HG02588 (cell line): Measurements from ENCODE around the gene MAP4.

Experiments
- ATAC-seq: cut with Tn5 transposase; IDR thresholded peaks from one replicate; pipeline ENCODE4 v1.9.1; 2021; ENCODE audit warnings: mild to moderate bottlenecking, moderate library complexity; ENCODE audit not compliant: unreplicated experiment

The MAP4 gene

DNA sequence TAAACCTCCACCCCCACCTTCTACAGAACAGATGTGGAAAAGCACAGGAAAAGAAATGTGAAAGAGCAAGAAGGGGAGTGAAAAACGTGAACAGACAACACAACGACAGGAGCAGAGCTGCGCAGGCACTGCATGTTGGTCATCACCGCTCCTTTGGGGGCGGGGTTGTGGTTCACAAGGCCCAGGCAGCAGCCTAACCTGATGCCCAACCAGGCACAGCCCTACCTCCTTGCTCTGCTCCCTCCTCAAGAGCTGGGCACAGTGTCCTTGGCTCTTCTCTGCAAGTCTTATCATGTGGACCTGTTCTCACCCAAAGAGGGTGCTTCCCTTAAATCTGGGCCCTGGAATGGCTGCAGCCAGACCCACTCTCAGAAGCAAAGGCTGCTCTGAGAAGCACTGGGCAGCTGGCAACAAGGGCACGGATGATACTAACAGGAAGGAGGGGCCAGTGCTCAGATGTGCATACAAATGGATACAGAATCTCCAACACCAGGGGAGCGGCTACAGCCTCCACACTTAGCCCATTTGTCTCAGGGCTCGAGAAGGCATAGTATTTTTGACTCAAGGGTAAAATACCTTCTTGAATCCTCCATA, 148.7 kb downstream of the MAP4 start:
- no peak for ATAC-seq

DNA sequence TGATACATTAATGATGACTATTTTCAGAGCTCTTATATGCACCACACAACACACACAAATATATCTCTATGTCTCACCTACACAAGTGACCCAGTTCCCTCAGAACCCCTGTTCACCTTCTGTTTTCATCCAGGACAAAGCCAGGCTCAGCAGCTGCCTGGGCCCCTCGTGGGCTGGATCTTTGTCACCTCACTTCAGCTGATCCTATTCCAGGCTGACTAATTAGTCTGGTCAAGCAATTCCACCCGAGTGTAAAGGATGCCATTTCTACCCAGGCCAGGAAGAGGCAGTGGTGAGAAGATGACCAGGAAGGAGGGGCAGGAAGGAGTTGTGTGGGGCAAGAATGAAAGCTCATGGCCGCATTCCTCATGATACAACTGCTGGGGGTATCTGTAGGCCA, 151.0 kb downstream of the MAP4 start:
- no peak for ATAC-seq

DNA sequence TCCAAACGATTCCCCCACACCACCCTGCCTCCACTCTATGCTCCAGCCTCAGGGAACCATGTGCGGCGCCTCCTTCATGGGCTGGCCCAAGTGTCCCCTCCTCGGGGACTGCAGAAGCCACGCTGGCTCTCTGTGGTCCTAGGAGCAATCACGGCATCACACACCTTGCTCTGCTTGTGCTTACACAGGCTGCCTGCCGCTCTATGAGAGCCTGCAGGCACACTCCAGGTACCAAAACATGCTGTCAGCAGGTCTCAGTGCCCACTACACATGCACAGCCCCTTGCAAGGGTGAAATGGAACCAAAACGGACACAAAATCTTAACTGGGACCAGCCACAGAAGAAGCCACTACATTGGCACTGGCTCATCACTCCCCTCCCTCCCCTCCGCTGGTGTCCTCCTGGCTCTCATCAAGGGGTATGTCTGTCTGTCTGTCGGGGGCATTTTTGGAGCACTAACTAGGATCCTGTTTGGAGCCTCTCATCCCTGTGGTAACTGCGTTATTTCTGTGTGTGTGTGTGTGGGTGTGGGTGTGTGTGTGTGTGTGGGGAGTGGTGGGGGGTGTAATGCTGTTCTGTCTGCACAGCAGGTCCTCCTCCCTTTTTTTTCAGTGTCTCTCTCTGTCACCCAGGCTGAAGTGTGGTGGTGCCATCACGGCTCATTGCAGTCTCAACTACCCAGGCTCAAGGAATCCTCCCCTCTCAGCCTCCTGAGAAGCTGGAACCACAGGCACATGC, 152.7 kb downstream of the MAP4 start:
- ATAC-seq: no peak

DNA sequence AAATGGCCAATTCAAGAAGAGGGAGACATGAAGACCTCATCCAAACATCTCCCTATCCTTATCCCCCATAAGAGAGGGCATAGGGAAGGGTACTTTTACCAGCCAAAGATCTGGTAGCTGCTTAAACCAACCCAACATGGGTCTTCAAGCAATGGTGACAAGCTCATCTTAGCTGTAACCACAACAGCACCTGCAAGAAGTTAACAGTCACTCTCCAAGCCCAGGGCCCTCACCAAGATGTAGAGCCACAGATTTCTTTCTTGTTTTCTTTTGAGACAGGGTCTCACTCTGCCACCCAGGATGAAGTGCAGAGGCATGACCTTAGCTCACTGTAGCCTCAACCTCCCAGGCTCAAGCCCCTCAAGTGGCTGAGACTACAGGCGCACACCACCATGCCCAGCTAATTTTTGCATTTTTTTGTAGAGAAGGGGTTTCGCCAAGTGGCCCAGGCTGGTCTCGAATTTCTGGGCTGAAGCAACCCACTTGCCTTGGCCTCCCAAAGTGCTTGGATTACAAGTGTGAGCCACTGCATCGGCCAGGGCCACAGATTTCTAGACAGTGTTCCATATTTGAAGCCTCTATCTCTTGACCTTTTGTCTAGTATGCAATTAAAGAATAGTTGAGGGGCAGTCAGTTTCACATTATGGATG, 156.1 kb downstream of the MAP4 start:
- no peak for ATAC-seq

DNA sequence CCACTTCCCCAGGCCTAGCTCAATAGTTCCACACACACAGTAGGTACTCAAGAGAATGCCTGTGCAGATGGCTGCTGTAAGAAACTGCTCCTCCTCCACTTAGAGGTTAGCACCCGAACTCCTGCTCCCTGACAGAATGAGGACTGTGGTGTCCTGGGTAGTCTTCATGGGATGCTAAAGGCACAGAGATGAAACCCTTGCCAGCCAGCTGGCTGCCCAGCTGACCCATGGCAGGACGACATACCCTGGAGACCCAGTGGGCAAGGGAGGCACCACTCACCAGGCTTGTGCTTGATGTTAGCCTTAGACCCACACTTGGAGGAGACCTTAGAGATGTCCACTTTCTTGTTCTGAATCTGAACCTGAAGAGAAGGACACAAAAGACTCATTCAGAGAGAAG, 159.1 kb downstream of the MAP4 start:
- ATAC-seq: no peak

DNA sequence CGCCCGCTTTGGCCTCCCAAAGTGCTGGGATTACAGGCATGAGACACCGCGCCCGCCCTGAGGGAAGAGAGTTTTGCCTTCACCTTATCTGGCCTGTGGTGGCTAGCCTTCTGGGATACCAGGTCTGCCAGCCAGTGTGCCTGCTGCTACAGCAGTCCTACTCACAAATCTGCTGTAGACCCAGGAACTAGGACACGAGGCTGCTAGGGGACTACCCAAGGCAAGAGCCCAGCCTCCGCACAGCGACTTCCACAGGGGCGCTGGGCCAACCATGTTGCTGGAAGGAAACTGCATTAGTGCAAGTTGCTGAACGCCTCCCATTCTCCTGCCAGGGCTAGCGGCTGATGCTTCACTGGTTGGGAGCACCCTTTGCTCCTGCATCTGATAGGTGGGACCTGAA, 159.5 kb downstream of the MAP4 start:
- ATAC-seq: no peak

DNA sequence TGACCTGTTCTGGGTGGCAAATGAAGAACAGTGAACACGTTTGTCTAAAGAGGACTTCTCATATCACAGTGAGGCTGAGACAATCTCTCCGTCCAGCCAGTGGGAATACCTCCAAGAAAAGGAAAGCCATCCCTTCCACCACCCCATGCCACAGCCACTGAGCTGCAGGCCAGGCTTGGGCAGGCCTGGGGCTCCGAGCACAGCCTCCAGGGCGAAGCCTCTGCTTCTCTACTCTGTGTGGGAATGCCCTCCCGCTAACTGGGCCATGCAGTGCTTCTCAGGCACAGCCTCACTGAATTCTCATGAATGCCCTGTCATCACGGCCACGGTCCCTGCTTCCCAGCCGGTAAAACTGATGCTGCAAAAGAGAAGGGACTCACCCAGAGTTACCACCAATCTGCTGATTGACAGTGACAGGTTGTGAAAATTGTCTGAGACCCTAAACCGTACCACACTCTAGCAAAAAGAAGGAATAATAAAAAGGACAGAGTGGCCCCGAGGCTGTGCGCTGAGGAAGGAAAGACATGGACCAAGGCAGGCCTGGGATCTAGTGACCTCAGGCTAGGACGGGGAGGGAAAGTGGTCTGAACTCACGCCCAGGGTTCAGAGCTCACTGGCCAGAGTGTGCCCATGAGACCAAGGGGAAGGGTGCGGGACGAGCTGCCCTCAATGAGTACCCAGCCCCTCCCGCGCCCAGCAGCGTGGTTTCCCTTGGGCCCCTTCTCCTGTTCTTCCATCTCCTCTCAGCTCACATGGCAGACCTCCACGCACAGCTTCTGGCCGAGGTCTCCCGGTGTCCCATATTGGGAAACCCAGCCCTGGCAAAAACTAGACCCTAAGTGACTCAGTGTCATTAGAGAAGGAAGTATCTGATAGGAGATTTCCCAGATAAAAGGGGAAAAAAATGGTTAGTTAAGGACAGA, 160.5 kb downstream of the MAP4 start:
- no peak for ATAC-seq

DNA sequence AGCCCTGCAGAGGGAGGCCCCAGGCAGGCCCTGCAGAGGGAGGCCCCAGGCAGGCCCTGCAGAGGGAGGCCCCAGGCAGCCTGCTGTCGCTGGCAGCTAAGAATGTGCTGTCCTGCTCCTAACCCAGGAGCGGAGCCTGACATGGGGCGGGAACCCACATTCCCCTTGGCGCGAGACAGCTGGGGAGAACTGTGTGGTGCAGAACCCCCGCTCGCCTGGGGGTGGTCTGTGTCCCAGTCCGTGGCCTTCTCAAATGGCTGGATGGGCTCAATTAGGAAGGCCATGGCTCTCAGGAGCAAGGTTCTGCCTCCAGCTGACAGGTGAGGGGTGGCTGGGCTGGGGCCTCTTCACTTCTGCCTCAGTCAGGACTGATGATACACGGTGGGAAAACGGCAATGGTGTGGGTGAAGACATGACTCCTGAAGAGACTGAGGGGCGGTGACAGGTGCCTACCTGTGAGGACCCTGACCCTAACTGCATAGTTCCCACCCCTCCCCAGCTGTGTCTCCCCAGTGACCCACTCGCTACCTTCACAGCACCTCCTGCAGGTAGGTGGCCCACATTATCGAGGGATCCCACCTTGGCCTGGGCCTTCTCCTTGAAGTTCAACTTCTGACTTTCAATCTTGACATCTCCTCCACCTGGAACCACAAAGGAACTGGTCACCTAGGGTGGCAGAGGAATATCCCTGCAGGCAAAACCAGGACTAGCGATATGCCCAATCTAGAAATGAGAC, 161.3 kb downstream of the MAP4 start:
- ATAC-seq: no peak

DNA sequence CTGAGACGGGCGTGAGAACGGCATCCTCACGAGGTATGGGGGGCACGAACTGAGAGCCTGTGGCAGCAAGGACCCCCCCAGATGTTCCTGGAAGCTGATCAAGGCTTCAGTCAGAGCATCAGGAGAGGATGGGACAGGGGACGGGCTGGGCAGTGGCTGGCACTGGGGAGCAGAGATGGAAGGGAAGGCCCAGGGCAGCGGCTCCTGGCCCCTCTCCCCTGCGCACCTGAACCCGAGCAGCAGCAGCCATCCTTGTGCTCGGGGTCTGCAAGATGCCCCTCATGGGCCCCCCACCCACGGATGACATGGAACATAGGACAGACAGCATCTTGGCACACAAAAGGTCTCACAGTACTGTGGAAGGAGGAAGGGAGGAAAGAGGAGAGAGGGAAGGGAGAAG, 161.9 kb downstream of the MAP4 start:
- no peak for ATAC-seq

DNA sequence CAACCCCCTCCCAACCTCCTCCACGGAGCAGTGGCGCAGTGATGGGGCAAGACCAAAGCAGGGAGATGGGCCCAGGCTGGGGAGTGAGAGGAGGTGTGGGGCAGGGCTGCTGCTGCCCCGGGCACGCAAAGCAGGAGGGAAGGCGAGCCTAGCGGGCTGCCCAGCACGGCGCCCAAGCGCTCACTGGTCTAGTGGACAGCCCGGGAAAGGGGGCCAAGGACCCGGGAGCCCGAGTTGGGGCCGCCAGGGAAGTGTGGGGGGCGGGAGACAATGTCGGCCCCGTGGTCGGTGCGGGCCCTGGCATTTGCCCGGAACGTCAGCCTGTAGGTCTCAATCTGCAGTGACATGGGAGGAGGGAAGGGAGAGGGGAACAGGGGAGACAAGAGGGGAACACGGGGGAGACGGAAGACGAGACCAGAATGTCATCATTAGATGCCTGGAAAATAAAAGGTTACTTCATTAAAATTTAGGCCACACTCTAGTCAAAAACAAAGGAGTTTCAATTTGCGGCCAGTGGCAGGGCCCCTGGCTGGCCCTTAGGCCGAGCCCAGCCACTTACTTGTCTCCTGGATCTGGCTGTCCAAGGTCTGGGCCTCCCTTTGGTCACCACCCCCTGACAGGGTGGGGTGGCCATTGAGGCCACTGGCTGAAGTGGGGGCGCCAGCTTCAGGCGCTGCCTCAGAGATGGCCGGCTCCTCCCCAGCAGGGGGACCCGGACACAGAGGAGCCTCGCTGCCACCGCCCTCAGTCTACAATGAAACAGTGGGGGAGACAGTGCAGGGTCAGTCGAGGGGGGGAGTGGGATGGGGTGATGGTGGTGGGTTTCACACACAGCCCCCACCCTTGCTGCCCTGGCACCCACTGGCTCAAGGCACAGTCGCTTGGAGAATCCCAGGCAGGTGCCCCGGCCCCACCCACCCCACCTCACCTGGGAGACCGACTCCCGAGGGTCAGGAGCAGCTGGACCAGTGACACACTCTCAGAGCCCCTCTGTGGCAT, 163.3 kb downstream of the MAP4 start:
- ATAC-seq: no peak

DNA sequence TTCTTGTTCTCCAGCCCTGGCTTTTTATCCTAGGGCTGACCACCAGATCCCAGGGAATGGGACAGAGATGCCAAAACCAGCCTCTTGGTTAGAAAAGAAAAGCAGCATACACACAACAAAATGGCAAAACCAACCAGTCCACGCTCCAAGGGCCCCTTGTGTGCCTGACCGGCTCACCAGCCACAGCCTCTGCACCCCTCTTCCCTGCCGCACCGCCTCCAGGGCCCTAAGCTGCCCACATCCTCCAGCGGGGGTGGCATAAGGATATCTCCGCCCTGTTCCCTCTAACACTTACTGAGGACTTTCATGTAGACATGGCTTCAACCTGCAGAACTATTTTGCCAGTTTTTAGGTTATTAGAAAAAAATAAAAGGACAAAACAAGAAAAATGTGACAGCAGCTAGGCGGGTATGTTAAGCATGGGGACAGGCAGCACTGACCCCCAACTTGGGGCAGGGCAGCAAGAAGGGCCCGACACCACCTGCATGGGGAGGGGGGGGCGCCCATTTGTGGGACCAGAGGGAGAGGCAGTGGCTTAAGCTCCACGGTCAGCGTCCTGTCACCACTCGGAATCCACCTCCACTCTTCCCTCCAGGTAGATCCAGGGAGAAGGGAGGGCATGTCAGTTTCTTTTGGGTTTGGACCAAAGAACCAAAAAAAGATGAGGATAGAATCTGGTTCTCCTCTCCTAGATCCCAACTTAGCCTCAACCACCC, 164.2 kb downstream of the MAP4 start:
- no peak for ATAC-seq

DNA sequence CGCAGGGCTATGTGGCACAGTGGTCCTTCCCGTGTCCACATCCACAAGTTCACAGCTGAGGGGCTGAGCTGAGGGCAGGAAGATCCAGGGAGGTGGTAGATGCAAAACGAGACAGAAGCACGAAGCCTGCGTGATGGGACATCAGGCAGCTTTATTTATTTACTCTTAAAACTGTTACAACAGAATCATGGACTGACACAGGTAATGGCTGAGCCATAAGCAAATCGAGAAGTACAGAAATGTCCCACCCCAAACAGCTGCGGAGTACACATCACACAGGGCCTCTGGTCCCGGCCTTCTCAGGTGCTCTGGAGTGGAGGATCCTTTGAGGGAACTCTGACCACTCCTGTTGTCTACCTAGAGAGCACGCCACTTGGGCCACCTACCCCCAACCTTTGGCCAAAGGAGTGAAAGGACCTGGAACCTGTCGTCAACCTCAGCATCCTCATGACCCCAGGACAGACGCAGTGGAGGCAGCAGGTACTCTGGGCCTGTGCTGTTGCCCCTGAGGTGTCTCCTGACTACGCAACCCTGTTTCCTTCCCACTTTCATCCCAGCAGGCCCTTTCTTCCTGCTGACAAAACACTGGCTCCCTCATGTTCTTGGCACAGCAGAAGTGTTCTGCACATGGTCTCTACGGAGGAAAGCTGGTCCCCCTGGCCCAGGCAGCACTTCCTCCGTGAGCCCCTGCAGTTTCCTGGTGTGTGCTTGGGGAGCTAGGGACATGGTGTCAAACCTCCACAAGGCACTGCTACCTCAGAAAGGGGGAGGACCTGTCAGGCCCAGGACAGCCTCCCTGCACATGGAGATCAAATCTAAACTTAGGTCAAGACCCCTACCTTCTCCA, 165.4 kb downstream of the MAP4 start:
- ATAC-seq: no peak

DNA sequence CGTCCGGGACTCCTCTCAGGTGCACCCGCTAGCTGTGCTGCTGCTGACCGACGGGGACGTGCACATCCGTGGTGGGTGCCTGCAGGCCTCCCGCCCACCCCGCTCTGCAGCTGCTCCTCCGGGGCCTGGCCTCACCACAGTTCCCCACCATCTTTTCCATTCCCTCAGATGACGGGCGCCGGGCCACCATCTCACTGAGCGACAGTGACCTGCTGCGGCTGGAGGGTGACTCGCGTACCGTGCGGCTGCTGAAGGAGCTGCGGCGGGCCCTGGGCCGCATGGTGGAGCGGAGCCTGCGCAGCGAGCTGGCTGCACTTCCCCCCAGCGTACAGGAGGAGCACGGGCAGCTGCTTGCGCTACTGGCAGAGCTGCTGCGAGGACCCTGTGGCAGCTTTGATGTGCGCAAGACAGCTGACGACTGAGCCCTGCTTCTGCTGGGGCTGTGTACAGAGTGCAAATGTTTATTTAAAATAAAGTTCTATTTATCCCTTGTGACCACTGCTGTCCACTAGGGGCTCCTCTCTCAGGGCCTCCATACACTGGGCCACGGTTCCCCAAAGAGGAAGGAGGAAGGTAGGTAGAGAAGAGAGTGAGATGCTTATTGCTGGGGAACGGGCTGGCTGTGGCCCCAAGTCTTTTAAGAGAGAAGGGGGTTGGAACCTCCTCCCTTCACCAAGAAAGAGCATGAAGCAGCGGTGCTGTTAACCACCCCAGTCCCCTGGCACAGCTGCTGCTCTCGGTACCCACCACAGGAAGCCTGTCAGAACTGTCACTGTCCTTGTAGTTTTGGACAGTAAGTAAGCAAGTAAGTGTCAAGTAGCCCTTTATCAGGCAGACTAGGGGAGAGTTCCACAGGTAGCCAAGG, 166.3 kb downstream of the MAP4 start:
- no peak for ATAC-seq

DNA sequence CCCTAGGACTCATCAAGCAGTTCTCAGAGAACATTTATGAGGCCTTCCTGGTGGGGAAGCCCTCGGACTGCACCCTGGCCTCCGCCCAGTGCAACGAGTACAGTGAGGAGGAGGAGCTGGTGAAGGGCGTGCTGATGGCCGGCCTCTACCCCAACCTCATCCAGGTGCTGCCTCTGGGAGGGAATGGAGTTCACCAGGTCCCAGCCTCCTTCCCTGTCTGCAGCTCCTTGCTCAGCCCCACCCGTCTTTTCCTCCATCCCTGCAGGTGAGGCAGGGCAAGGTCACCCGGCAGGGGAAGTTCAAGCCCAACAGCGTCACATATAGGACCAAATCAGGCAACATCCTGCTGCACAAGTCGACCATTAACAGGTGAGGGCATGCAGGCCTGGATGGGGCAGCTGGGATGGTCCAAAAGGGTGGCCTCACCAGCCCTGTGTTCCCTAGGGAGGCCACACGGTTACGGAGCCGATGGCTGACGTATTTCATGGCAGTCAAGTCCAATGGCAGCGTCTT, 167.0 kb downstream of the MAP4 start:
- no peak for ATAC-seq

DNA sequence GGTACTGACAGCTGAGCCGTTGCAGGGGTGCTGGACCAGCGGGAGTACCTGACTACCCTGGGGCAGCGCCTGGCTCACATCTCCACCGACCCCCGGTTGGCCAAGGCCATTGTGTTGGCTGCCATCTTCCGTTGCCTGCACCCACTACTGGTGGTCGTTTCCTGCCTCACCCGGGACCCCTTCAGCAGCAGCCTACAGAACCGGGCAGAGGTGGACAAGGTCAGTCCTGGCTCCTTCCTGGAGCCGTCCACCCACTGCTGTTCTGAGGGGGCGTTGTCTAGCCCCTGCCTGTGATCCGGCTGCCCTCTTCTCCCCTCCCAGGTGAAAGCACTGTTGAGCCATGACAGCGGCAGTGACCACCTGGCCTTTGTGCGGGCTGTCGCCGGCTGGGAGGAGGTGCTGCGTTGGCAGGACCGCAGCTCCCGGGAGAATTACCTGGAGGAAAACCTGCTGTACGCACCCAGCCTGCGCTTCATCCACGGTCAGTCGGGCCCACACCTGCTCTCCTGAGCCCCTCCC, 167.6 kb downstream of the MAP4 start:
- ATAC-seq: no peak

DNA sequence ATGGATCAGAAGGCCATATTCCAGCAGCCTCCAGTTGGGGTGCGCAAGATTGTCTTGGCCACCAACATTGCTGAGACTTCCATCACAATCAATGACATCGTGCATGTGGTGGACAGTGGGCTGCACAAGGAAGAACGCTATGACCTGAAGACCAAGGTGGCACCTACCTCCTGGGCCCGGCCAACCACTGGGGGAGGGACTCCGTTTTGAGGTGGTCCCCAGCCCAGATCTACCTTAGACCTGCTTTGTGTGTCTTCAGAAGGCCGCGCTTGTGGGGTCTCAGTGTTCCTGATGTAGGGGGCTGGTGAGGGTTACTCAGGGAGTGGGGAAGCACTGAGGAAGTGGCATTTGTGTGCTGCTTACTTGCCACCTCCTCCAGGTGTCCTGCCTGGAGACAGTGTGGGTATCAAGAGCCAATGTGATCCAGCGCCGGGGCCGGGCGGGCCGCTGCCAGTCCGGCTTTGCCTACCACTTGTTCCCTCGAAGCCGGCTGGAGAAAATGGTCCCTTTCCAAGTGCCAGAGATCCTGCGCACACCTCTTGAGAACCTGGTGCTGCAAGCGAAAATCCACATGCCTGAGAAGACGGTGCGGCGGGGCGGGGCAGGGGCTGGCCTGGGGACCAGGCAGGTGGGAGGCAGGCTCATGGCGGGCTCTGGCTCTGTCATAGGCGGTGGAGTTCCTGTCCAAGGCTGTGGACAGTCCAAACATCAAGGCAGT, 168.3 kb downstream of the MAP4 start:
- no peak for ATAC-seq
